ENCODE measurements around the gene FN3KRP.
A peak's percentile ranks its signal among the peaks of the same experiment; 100 is the strongest.
"Not testable (repeated sequence)": the region's sequence is repeated elsewhere in the genome, so short reads cannot be mapped to it uniquely, and the experiment has no call there.

Gene FN3KRP

DNA sequence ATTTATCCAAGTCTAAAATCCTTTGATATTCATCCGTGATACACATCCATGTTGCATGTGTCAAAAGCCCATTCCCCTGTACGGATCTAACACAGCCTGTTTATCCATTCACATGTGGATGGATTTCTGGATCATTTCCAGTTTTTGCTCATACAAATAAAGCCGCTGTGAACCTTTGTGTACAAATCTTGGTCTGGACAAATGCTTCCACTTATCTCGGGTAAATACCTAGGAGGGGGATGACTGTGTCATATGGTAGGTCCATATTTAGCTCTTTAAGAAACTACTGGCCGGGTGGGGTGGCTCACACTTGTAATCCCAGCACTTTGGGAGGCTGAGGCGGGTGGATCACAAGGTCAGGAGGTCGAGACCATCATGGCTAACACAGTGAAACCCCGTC is 29.0 kb downstream of the FN3KRP start:
- DNase-seq, result peak; percentile 76

GRCh38 chr17:82748756-82749155 is 32.2 kb downstream of the FN3KRP start:
- DNase-seq, result no peak

- peak; percentile 60 for DNase-seq
These were observed 33.9 kb downstream of the FN3KRP start for GRCh38 chr17:82750241-82750908.

GRCh38 chr17:82751171-82751570 is 34.7 kb downstream of the FN3KRP start:
- peak; percentile 85 for DNase-seq

DNA sequence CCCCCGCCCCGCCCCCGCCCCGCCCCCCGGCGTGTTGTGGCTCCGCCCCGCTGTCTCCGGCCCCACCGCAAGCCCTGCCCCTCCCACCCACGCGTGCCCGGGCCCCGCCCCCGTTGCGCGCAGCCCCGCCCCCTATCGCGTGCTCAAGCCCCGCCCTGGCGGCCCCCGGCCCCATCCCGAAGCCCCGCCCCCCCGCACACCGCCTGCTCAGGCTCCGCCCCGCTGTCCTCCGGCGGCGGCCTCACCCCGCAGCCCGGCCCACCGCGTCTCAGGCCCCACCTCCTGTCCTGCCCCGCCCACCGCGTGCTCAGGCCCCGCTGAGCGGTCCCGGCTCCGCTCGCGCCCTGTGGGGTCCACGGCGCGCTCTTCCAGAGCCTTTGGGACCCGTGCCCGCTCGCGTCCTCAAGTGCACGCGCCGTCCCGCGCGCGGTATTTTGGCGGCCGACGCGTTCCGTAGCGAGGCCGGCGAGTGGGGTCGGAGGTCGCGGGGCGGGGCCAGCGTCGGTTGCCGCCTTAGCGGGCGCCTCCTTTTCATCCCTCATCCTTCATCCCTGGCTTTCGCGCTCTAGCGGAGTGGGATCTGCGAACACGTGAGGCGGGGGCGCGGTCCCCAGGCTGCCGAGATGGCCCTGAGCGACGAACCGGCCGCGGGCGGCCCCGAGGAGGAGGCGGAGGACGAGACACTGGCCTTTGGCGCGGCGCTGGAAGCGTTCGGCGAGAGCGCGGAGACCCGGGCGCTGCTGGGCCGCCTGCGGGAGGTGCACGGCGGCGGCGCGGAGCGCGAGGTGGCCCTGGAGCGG is 35.3 kb downstream of the FN3KRP start, which contains the start of gene TBCD:
Gene TBCD, plus strand, starts transcription at position 495 of the 800 bp plus-strand sequence. Its CDS starts 129 bp downstream, at position 624.
- DNase-seq, result peak; percentile 95

DNA sequence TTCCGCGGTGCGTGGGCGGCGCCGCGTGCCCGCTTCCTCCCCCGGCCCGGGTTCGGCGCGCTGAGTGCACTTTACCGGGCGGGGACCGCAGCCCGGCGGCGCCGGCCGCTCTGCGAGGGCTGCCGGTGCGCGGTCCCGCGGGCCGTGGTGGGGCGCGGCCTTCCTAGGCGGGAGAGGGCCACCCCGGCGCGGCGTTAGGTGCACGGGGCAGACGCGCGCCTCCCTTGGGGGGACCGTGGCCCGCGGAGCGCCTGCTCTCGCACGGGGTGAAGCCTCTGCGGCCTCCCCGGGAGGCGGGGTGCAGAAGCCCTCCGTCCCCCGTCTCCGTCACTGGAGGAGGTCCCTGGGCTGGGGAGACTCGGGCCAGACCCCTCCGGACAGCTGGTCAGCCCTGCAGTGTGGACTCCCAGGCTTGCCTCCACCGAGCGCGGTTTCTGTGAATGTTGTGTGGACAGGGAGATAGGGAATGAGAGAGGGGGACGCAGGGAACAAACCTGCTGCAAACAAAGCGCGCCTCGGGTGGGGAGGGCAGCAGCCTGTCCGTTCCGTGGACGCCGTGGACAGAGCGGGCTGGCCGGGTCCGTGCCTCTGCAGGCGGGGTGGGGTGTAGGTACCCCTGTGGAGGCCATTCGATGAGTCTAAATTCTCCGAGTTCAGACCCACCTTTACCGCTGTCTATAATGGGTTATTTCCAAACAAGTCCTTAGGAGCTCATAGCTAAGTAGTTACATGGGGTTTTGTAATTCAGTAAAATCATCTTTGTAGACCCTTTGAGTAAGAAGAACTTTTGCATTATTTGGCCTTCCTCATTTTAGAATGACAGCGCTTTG is 36.1 kb downstream of the FN3KRP start:
- peak; percentile 72 for DNase-seq

- no peak for DNase-seq
These were observed 36.6 kb downstream of the FN3KRP start for GRCh38 chr17:82753201-82753464.

GRCh38 chr17:82754297-82755208 is 38.0 kb downstream of the FN3KRP start:
- DNase-seq, result no peak

DNA sequence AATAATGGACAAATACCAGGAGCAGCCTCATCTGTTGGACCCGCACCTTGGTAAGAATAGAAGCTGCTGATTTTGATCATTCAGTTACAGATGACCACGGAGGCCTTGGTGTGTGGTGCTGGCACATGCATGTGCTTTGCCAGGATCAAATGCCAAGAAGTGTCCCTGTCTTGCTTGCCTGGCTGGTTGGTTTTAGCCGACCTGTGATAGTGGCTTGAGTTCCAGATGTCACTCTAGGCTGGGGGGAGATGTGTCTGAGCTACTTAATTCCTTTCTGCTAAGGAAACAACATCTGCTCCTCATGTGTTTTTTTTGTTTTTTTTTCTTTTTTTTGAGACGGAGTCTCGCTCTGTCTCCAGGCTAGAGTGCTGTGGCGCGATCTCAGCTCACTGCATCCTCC is 39.7 kb downstream of the FN3KRP start:
- DNase-seq, result no peak

- DNase-seq, result no peak
These were observed 48.9 kb downstream of the FN3KRP start for GRCh38 chr17:82765371-82765770.

- peak; percentile 78 for DNase-seq
These were observed 50.7 kb downstream of the FN3KRP start for GRCh38 chr17:82767041-82767754.

DNA sequence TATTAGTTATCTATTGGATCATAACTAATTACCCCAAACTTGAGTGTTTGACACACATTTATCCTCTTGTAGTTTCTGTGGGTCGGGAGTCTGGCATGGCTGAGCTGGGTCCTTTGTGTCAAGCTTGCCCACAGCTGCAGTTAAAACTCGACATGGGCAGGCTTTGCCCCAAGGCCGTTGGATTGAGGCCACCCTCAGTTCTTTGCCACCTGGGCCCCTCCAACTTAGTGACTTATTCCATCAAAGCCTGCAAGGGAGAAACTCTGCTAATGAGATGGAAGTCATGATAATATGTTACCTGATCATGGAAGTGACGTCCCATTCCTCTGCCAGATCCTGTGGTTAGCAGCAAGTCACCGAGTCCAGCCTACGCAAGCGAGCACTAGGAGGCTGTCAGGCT is 52.5 kb downstream of the FN3KRP start:
- DNase-seq, result no peak

- DNase-seq, result peak; percentile 65
These were observed 55.5 kb downstream of the FN3KRP start for GRCh38 chr17:82772026-82772425.

DNA sequence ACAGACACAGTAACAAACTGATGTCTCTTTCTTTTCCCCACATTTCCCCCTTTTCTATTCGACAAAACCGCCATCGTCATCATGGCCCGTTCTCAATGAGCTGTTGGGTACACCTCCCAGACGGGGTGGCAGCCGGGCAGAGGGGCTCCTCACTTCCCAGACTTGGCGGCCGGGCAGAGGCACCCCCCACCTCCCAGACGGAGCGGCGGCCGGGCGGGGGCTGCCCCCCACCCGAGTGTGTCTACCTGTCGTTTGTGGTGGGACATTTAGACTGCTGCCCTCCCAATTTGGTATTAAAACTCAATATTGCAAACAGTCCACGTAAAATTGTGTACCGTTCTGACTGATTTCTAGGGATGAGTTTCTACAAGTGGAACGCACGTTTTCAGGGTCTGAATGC is 58.0 kb downstream of the FN3KRP start:
- DNase-seq, result not testable (repeated sequence)

GRCh38 chr17:82775001-82775823 is 58.7 kb downstream of the FN3KRP start:
- DNase-seq, result peak; percentile 77

- DNase-seq, result no peak
These were observed 59.9 kb downstream of the FN3KRP start for GRCh38 chr17:82776454-82776853.

All from DMS53 (cell line).